ENCODE results near the gene CRCP. TPM values are rescaled to one million over a fixed set of nuclear protein-coding genes. Genes with fewer than 3 reads are reported as not detected.
"Not testable (repeated sequence)": the region's sequence is repeated elsewhere in the genome, so short reads cannot be mapped to it uniquely, and the experiment has no call there.

CRCP gene
- polyA plus RNA-seq, 2 of the 4 experiments (the other 2 are of a cell fraction): 33.1 to 40.3 TPM

DNA sequence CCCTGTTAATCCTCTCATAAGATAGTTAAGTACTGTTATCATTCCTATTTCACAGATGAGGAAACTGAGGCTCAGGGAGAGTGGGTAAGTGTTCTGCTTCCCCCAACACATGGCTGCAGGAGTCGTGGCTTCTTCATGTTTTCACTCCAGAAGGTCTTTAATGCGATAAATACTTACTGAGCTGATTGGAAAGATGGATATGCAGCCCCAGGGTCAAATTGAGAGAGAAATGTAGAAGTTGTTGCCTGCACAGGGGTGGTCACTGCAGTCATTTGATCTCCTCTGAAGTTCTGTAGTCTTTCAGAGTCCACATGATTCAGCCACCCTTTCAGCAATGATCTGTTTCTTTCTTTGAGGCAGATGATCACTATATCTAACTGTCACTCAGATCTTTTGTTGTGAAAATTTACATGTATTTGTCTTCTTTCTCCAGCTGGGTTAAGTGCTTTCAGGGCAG, 29.3 kb downstream of the CRCP start:
- no peak overlapping the region for H3K4me2 ChIP-seq
- peaks cover 18% of the 10 kb centered on the region; the same call in 2 of the 3 replicates for H3K4me1 ChIP-seq
- ChIA-PET POLR2A (no interaction called here), CTCF (interaction anchor here (0.6 to 1.0 kb wide), 2 partner anchors 147 to 165 kb away, joined by 3 read pairs; no protein-coding TSS in a partner anchor)
- TF ChIP-seq RNF2 (IDR thresholded peaks at IDR 0.05; ENCODE audit: borderline replicate concordance, low read depth) (no peak), KDM1A (IDR thresholded peaks at IDR 0.05; ENCODE audit: low read depth) (no peak), NPAS2 (CRISPR knock-in tag; IDR thresholded peaks at IDR 0.05; ENCODE audit: borderline replicate concordance) (no peak), NFE2L2 (conservative IDR thresholded peaks at IDR 0.05; ENCODE audit: low read length) (no peak), RAD21 (conservative IDR thresholded peaks at IDR 0.05 in 1 of 2, IDR thresholded peaks at IDR 0.05 in 1 of 2) (no peak), ZC3H11A (IDR thresholded peaks at IDR 0.05) (no peak), ZSCAN20 (CRISPR knock-in tag; IDR thresholded peaks at IDR 0.05) (no peak), GATA3 (IDR thresholded peaks at IDR 0.05; ENCODE audit: borderline replicate concordance) (no peak), EHMT2 (IDR thresholded peaks at IDR 0.05; ENCODE audit: low read depth) (no peak), HOXB13 (CRISPR knock-in tag; IDR thresholded peaks at IDR 0.05; ENCODE audit: low read depth) (no peak), POLR2AphosphoS2 (conservative IDR thresholded peaks at IDR 0.05; ENCODE audit: low read length) (no peak), MAFK (IDR thresholded peaks at IDR 0.05; ENCODE audit: partially characterized antibody) (no peak)
- no peak overlapping the region for H3K4me3 ChIP-seq
- 91% methylated on average over 2 of the region's 2 CpGs for WGBS (ENCODE audit: missing lambda C conversion rate)
- no peaks in the 10 kb centered on the region for H3K9me3 ChIP-seq
- no peak for DNase-seq (ENCODE audit: low read depth in 1 of 2, low spot score in 1 of 2)
- no peak for ATAC-seq
- H3K27ac ChIP-seq: no peak overlapping the region
- no peak for FAIRE-seq

DNA sequence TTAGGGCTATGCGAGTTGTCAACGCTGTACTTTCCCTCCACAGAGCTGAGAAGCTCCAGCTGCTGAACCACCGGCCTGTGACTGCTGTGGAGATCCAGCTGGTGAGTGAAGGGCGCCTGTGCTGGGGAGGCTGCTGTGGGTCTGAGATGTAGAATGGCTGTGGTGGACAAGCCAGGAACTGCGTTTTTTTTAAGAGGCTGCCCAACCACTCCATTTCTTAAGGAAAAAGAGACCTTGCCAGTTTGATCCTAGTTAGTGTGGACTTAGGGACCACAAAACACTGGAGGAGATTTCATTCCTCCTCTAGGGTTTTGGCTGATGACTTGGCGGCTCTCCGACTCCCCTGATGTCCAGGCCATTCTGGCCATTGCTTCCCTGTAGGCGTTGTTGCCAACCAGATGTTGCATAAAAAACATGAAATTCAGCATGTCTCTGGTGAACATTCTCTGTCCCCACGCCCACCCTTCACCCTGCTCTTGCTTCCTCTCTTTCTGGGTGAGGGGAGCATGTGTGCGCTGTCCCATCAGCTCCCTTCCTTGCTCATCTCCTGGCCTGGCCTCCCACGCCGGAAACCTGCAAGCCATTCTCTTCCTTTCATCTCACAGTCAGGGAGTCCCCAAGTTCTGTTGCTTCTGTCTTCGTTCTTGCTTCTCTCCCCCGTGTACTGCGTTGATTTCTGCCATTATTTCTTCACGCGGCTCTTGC, 30.9 kb downstream of the CRCP start:
- 95% methylated on average over 17 of the region's 17 CpGs for WGBS (ENCODE audit: missing lambda C conversion rate)
- CTCF ChIA-PET: interaction anchor here (0.7 to 1.6 kb wide), 4 partner anchors 8 to 30 kb away, joined by 3 read pairs; no protein-coding TSS in a partner anchor
- Histone ChIP-seq H3K9me3 (no peaks in the 10 kb centered on the region), H3K4me2 (no peak overlapping the region), H3K4me1 (peaks cover 10% of the 10 kb centered on the region; the same call in 2 of the 3 replicates), H3K27ac (no peak overlapping the region), H3K4me3 (no peak overlapping the region)
- POLR2A ChIA-PET: no interaction called here
- DNase-seq (ENCODE audit: low read depth in 1 of 2, low spot score in 1 of 2): no peak
- no peak for TF ChIP-seq SREBF2 (IDR thresholded peaks at IDR 0.05)
- no peak for TF ChIP-seq CHD4 (IDR thresholded peaks at IDR 0.05; ENCODE audit: borderline replicate concordance)
- no peak for TF ChIP-seq KDM5A (IDR thresholded peaks at IDR 0.05)
- no peak for TF ChIP-seq RAD21 (conservative IDR thresholded peaks at IDR 0.05 in 1 of 2, IDR thresholded peaks at IDR 0.05 in 1 of 2)
- no peak for TF ChIP-seq SMC3 (IDR thresholded peaks at IDR 0.05)
- peak in 1 of 2 experiments; percentile 35; a peak in 2 of 6 replicates for ATAC-seq
- no peak for FAIRE-seq

DNA sequence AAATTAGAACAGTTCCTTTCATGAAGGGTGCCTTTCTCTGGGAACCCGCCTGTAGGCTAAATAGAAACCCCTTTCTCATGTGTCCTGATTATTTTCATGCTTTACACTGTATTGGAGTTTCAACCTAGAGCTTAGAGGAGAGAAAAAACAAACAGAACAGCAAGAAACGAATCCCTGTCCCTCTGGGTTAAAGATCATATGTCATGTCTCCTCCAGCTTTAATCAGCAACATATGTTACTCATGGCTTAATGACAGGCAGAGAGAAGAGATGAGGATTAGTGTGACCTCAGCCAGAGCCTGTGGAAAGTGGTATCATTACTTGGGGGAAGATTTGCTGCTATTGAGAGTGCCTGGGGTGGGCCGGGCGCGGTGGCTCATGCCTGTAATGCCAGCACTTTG, 32.1 kb downstream of the CRCP start:
- TF ChIP-seq RNF2 (IDR thresholded peaks at IDR 0.05; ENCODE audit: borderline replicate concordance, low read depth): no peak
- Histone ChIP-seq H3K4me1 (peaks cover 10% of the 10 kb centered on the region; the same call in 2 of the 3 replicates), H3K9me3 (no peaks in the 10 kb centered on the region), H3K27ac (no peak overlapping the region), H3K4me3 (no peak overlapping the region), H3K4me2 (no peak overlapping the region)
- no peak for DNase-seq (ENCODE audit: low read depth in 1 of 2, low spot score in 1 of 2)
- WGBS (ENCODE audit: missing lambda C conversion rate): 82% methylated on average over 5 of the region's 5 CpGs
- ChIA-PET POLR2A (no interaction called here), CTCF (interaction anchor here (0.7 to 1.5 kb wide), 3 partner anchors 8 to 29 kb away, joined by 3 read pairs; no protein-coding TSS in a partner anchor)
- ATAC-seq: no peak
- FAIRE-seq: no peak

DNA sequence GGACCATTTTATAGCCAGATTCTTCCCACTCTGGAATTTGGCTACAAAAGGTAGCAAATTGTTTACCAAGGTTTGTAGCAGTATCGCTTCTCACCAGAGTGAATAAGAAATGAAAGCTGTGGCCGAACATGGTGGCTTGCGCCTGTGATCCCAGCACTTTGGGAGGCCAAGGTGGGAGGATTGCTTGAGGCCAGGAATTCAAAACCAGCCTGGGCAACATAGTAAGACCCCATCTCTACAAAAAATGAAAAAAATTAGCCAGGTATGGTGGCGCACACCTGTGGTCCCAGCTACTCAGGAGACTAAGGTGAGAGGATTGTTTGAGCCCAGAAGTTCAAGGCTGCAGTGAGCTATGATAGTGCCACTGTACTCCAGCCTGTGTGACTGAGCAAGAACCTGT, 33.0 kb downstream of the CRCP start:
- ATAC-seq; H3K27ac ChIP-seq; H3K4me3 ChIP-seq; H3K9me3 ChIP-seq; H3K4me2 ChIP-seq; FAIRE-seq; POLR2A ChIA-PET; DNase-seq (ENCODE audit: low read depth in 1 of 2, low spot score in 1 of 2); H3K4me1 ChIP-seq: not testable (repeated sequence)
- CTCF ChIA-PET: interaction anchor here (0.6 to 1.5 kb wide), 2 partner anchors 17 to 554 kb away, joined by 3 read pairs; no protein-coding TSS in a partner anchor
- WGBS (ENCODE audit: missing lambda C conversion rate): 99% methylated on average over 4 of the region's 4 CpGs

DNA sequence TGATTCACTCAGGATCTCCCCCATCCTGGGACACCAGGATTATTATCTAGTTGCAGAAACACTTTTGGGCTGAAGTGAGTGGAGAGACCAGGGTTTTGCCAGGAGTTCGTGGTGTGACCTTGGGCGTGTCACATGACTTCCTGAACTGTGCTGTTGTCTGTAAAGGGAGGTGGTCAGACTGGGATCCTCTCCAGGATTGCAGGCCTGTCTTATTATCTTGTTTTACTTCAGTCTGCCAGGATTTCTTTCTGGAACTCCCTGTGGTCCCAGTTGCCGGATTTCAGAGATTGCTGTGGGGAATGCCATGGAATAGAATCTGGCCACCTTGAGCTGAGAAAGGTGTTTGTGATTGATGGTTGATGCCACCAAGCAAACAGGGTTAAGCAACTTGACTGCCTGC, 35.8 kb downstream of the CRCP start:
- ChIA-PET POLR2A (no interaction called here), CTCF (no interaction called here)
- no peak for DNase-seq (ENCODE audit: low read depth in 1 of 2, low spot score in 1 of 2)
- WGBS (ENCODE audit: missing lambda C conversion rate): 83% methylated on average over 3 of the region's 3 CpGs
- no peak for ATAC-seq
- no peak for FAIRE-seq
- Histone ChIP-seq H3K4me1 (peaks cover 10% of the 10 kb centered on the region; the same call in 2 of the 3 replicates), H3K4me2 (no peak overlapping the region), H3K4me3 (no peak overlapping the region), H3K9me3 (no peaks in the 10 kb centered on the region), H3K27ac (peak overlapping the region in 1 of 2 experiments; percentile 42; a peak in 1 of 6 replicates)
- TF ChIP-seq CBX2 (IDR thresholded peaks at IDR 0.05; ENCODE audit: borderline replicate concordance, low read depth) (no peak), SMC3 (IDR thresholded peaks at IDR 0.05) (no peak), TFCP2L1 (CRISPR knock-in tag; IDR thresholded peaks at IDR 0.05) (no peak), RFX5 (IDR thresholded peaks at IDR 0.05) (no peak), KDM5A (IDR thresholded peaks at IDR 0.05) (no peak)

Measured in A549 (cell line).